KMS-11 (cell line): Measurements from ENCODE around the gene GPR139.

Experiments
- H2AFZ ChIP-seq: fragments of 200-600 bp; sonication (generic); 2 replicates; pipeline ENCODE4 v1.6.1; 2016; ENCODE audit warnings: antibody characterized with exemption, mixed run types, low read depth
- H3K27ac ChIP-seq: fragments of 200-600 bp; sonication (generic); 2 replicates; pipeline ENCODE4 v1.6.1; 2016; ENCODE audit warnings: mild to moderate bottlenecking, mixed run types
- H3K27me3 ChIP-seq: fragments of 200-600 bp; sonication (generic); 2 replicates; pipeline ENCODE4 v1.6.1; 2017; ENCODE audit warnings: mild to moderate bottlenecking, low read depth, mixed run types, moderate library complexity; ENCODE audit not compliant: insufficient read depth
- H3K36me3 ChIP-seq: fragments of 200-600 bp; sonication (generic); 2 replicates; pipeline ENCODE4 v1.6.1; 2017; ENCODE audit warnings: mild to moderate bottlenecking, mixed run types; ENCODE audit not compliant: insufficient read depth
- H3K4me1 ChIP-seq: fragments of 200-600 bp; sonication (generic); 2 replicates; pipeline ENCODE4 v1.6.1; 2016; ENCODE audit warnings: mild to moderate bottlenecking, low read depth, mixed run types; ENCODE audit not compliant: poor library complexity, severe bottlenecking
- H3K4me2 ChIP-seq: fragments of 200-600 bp; sonication (generic); 2 replicates; pipeline ENCODE4 v1.7.0; 2016; ENCODE audit warnings: mild to moderate bottlenecking, mixed run types
- H3K4me3 ChIP-seq: fragments of 200-600 bp; sonication (generic); IDR thresholded peaks from 2 replicates; pipeline ENCODE4 v1.6.1; 2017; ENCODE audit warnings: low read depth, low read length, mixed read lengths; ENCODE audit not compliant: insufficient read depth
- H3K79me2 ChIP-seq: fragments of 200-600 bp; sonication (generic); 2 replicates; pipeline ENCODE4 v1.6.1; 2016; ENCODE audit warnings: low read depth, mixed run types; ENCODE audit not compliant: insufficient read depth
- H3K9ac ChIP-seq: fragments of 200-600 bp; sonication (generic); 2 replicates; pipeline ENCODE4 v1.6.1; 2016; ENCODE audit warnings: mild to moderate bottlenecking, mixed run types
- H4K20me1 ChIP-seq: fragments of 200-600 bp; sonication (generic); 2 replicates; pipeline ENCODE4 v1.6.1; 2016; ENCODE audit warnings: mild to moderate bottlenecking, mixed run types; ENCODE audit not compliant: insufficient read depth
- TF ChIP-seq, protein P1 (sequence below): fragments of 200-600 bp; sonication (generic); conservative IDR thresholded peaks from 2 replicates; pipeline ENCODE4 v1.6.1; 2017; ENCODE audit warnings: low read depth, mild to moderate bottlenecking, antibody characterized with exemption, low read length, moderate library complexity, mixed read lengths

GPR139 gene

DNA sequence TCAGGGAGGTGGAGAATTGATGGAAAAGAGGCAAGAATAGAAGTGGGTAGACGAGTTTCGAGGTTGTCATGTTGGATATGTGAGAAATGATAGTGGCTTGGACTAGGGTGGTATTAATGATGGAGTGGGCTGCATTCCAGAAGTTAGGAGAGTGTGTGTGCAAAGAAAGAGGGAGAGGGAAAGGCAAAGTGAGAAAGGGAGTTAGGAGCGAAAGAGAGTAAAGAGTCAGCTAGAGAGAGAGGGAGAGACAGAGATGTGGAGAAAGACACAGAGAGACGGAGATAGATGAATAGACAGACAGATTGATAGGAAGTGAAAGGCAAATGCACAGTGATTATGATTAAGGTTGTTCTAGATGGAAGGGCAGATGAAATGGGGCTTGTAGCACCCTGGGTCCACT, 5.4 kb upstream of the GPR139 start:
- H3K4me2 ChIP-seq, result no peak overlapping the region
- no peak overlapping the region for H3K4me3 ChIP-seq
- H3K4me1 ChIP-seq, result no peaks in the 10 kb centered on the region
- 0 out of 2 replicates have a peak, but pooled peaks cover 3% of the 10 kb centered on the region for H3K27me3 ChIP-seq
- no peak overlapping the region for H2AFZ ChIP-seq
- H3K9ac ChIP-seq, result no peak overlapping the region
- H4K20me1 ChIP-seq, result no peaks in the 10 kb centered on the region
- H3K27ac ChIP-seq, result no peak overlapping the region
- TF ChIP-seq, protein P1, sequence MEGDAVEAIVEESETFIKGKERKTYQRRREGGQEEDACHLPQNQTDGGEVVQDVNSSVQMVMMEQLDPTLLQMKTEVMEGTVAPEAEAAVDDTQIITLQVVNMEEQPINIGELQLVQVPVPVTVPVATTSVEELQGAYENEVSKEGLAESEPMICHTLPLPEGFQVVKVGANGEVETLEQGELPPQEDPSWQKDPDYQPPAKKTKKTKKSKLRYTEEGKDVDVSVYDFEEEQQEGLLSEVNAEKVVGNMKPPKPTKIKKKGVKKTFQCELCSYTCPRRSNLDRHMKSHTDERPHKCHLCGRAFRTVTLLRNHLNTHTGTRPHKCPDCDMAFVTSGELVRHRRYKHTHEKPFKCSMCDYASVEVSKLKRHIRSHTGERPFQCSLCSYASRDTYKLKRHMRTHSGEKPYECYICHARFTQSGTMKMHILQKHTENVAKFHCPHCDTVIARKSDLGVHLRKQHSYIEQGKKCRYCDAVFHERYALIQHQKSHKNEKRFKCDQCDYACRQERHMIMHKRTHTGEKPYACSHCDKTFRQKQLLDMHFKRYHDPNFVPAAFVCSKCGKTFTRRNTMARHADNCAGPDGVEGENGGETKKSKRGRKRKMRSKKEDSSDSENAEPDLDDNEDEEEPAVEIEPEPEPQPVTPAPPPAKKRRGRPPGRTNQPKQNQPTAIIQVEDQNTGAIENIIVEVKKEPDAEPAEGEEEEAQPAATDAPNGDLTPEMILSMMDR, result no peak
- no peaks in the 10 kb centered on the region for H3K79me2 ChIP-seq
- no peaks in the 10 kb centered on the region for H3K36me3 ChIP-seq

DNA sequence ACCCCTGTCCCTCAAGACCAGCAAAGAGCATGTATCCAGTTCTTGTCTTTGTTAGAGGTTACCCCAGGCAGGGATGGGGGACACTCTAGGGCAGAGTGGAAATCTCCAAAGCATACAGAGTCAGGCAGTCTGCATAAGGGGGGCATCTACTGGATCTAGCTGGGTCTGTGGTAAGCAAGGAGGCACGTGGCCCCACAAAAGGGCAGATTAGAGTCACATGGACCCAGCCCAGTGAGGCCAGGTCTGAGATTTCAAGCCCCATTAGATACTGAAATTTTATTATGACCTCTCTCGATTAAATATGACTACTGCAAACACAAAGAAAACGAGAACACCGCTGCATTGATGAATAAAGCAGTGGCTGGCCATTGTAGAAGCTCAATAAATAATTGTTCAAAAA, 1.6 kb upstream of the GPR139 start:
- H4K20me1 ChIP-seq, result no peaks in the 10 kb centered on the region
- H3K79me2 ChIP-seq, result no peaks in the 10 kb centered on the region
- H3K27me3 ChIP-seq, result no peaks in the 10 kb centered on the region
- TF ChIP-seq, protein P1, result no peak
- no peaks in the 10 kb centered on the region for H3K36me3 ChIP-seq
- H3K4me1 ChIP-seq, result no peaks in the 10 kb centered on the region
- H3K4me3 ChIP-seq, result no peak overlapping the region
- no peak overlapping the region for H3K4me2 ChIP-seq
- H3K27ac ChIP-seq, result no peak overlapping the region
- no peak overlapping the region for H3K9ac ChIP-seq
- H2AFZ ChIP-seq, result no peak overlapping the region

DNA sequence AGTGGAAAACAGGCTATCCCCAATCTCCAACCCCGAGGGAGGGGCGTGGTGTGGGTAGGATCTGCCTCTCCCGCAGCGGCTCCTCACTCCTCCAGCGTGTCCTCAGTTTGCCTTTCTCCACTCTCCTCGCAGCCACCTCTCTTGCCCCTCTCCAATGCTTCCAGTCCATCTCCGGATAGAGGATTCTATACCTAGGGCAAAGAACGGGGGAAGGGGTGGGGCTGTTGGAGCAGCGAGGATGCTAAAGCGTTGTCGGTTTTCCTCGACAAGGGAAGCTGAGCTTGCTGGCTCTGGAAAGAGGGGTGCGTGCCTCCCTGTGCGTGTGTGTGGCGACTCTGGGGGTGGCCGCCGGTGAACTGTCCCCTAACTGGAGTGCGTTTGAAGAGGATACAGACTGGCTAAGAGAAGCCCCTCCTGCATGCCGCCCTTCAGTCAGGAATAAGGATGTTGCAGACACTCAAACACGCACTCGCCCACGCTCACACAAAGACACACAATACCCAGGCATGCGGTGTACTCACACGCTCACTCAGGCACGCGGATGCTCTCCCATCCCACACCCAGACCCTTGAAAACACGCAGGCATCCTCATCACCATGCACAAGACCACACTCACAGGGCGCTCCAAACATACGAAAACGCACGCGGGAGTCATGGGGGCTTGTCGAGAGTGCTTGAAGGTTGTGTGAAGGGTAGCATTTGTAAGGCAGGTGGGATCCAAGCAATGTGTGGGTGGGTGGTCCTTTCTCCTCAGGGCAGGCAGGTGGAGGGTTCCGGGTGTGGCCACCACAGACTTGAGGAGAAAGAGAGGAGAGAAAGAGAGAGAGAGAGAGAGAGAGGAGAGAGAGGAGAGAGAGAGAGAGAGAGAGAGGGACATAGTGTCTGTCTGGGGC, 655 bp upstream of the GPR139 start:
- no peaks in the 10 kb centered on the region for H3K36me3 ChIP-seq
- no peaks in the 10 kb centered on the region for H3K4me1 ChIP-seq
- no peak overlapping the region for H3K27ac ChIP-seq
- TF ChIP-seq, protein P1, result no peak
- H3K79me2 ChIP-seq, result no peaks in the 10 kb centered on the region
- no peak overlapping the region for H3K9ac ChIP-seq
- H4K20me1 ChIP-seq, result no peaks in the 10 kb centered on the region
- no peak overlapping the region for H3K4me3 ChIP-seq
- H3K4me2 ChIP-seq, result no peak overlapping the region
- H2AFZ ChIP-seq, result no peak overlapping the region
- no peaks in the 10 kb centered on the region for H3K27me3 ChIP-seq

DNA sequence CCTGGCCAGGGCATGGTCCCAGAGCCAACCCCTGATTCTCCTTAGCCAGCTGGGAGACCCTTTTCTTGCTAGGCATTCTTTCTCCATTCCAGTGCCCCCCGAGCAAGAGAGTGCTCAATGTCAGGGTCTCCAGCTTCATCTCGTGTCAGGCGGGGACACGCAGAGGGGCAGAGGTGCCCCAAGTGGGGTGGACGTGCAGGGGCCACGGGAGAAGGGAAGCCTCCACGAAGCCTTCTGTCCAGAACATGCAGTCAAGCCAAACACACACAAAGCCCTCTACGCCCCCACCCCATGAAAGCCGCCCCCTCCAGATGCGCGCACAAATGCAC, 852 bp downstream of the GPR139 start:
- TF ChIP-seq, protein P1, result no peak
- Histone ChIP-seq H3K27me3 (no peaks in the 10 kb centered on the region), H3K4me1 (no peaks in the 10 kb centered on the region), H3K4me3 (no peak overlapping the region), H3K9ac (no peak overlapping the region), H2AFZ (no peak overlapping the region), H3K79me2 (no peaks in the 10 kb centered on the region), H3K4me2 (no peak overlapping the region), H4K20me1 (no peaks in the 10 kb centered on the region), H3K27ac (no peak overlapping the region), H3K36me3 (no peaks in the 10 kb centered on the region)
